VCaP (cell line): ENCODE results near the gene WDR93.

Experiments
- H3K27ac ChIP-seq: fragments of 450-650 bp; 2 replicates; pipeline ENCODE4 v1.5.1; 2017
- TF ChIP-seq, protein P1 (sequence below): fragments of 450-650 bp; conservative IDR thresholded peaks from 2 replicates; pipeline ENCODE4 v1.5.1; 2017; ENCODE audit warnings: mild to moderate bottlenecking, moderate library complexity

The WDR93 gene

DNA sequence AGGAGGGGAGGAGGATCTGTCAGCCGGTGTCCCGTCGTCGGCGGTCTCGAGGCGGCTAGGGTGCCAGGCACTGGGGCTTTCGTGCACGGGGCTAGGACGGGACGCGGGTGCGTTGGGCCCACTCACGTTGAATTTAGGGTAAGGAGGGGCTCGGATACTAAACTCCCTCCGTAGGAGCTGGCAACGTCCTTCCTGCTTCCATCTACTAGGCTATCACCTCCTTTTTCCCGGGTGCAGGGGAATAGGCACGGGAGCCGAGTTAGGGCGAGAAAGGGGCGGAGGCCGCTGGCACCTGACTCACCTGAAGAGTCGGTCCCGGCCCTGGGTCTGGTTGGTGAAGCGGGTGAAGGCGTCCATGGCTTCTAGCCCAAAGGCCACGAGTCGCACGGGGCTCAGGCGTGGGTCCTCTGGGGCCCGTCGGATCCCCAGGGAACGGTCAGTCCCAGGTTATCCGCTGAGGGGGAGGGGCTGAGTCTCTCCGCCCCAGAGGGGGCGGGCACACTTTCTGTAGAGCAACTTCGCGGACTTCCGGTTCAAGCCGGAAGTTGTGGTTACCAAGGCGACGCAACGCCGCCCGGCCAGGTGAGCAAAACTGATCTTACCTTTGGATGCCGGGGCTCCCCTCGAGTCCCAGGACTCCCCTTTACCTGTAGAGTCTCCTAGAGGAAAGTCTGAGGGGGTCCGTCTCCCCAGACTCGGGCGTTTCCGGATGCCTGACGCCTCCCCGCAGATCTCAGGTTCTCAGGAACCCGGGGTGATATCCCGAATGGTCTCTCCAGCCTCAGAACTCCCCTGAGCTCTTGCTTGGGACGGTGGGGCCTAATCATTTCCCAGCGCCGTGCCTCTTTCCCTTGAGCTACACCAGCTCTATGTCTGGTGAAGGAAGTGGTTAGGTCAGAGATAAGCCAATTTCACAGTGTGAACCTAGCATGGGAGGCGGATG, at the start of gene WDR93, which contains the start of gene PEX11A:
WDR93 (plus strand) TSS at position 536 of the 943 bp plus-strand sequence. CDS start 10,936 bp downstream, outside the sequence.
PEX11A (minus strand) TSS at position 479 of the 943 bp plus-strand sequence; CDS start at position 357, 122 bp downstream.
- TF ChIP-seq, protein P1, sequence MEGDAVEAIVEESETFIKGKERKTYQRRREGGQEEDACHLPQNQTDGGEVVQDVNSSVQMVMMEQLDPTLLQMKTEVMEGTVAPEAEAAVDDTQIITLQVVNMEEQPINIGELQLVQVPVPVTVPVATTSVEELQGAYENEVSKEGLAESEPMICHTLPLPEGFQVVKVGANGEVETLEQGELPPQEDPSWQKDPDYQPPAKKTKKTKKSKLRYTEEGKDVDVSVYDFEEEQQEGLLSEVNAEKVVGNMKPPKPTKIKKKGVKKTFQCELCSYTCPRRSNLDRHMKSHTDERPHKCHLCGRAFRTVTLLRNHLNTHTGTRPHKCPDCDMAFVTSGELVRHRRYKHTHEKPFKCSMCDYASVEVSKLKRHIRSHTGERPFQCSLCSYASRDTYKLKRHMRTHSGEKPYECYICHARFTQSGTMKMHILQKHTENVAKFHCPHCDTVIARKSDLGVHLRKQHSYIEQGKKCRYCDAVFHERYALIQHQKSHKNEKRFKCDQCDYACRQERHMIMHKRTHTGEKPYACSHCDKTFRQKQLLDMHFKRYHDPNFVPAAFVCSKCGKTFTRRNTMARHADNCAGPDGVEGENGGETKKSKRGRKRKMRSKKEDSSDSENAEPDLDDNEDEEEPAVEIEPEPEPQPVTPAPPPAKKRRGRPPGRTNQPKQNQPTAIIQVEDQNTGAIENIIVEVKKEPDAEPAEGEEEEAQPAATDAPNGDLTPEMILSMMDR, result no peak
- peak within 1 kb of the TSS; percentile 82 for H3K27ac ChIP-seq

DNA sequence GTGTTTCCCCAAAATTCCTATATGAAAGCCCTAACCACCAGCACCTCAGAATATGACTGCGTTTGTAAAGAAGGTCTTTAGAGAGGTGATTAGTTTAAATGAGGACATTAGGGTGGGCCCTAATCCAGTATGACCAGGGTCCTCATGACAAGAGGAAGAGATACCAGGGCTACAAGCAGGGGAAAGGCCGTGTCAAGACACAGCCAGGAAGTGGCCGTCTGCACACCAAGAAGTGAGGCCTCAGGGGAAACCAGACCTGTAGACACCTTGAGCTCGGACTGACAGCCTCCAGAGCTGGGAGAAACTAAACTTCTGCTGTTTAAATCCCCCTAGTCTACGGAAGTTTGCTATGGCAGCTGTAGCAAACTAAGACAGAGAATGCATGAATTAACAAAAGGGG, 49.6 kb upstream of the WDR93 start:
- no peak overlapping the region for H3K27ac ChIP-seq
- TF ChIP-seq, protein P1, result no peak

DNA sequence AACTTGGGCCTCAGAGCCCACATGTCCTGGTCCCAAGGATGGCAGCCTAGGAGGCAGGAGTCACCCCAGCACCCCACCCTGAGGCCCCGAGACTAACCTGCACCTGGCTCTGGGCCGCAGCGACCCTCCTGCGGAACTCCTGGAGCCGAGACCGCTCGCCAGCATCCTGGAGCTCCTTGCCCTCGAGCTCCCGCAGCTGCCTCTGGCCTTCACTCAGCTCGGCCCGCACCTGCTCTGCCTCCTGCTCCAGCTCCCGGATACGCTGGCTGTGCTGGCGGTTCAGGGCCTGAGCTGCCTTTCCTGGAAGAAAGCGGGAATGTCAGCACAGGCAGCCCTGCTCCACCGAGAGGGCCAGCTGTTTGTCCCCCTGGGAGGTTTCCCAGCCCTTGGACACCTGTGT, 48.5 kb upstream of the WDR93 start:
- no peak overlapping the region for H3K27ac ChIP-seq
- TF ChIP-seq, protein P1, result no peak

DNA sequence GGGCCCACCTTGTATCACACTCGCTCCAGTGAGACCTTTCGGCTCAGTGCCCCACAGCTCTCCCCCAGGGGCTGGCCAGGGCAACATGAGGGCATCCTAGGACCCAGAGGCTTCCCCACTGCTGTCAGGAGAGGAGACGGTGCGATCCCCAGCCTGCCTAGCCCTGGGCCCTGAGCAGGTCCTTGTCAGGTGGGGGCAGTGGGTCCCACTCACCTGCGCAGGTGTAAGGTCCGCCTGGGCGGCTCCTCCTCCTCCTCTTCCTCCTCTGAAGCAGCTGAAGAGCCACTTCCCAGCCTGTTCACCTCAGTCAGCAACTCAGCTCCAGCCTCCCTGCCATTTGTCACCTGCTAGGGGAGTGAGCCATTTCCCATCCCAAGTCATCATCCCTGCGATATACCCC, 44.9 kb upstream of the WDR93 start:
- H3K27ac ChIP-seq, result no peak overlapping the region
- TF ChIP-seq, protein P1, result no peak

DNA sequence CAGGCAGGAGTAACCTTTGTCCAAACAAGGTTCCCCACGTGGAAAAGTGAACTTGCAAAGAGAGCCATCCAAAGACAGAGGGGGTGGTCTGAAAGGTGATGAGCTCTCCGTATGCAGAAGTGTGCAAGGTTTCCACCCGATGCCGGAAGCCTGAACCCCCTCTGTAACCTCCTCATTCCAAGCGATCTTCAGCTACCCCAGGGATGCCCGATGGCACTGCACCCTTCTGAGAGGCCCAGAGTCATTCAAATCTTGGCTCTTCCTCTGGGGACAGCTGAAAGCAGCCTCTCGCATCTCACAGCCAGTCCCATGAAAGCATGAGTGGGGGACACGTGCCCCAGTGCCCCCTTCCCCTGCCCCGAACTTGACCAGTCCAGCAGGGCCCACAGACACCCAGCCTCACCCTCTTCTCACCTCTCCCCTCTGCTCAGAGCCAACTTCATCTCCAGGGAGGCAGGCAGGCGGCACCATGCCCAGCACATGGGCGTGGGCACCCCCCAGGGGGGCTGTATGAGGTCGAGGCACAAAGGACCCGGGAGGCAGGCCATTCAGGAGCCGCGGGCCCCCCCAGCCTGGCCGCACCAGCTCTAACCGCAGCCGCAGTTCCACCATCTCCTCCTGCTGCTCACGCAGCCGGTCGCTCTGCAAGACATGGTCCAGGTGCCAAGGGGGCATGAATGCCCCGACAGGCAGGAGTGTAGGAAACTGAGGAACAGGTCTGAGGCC, 44.0 kb upstream of the WDR93 start:
- TF ChIP-seq, protein P1, result no peak
- H3K27ac ChIP-seq, result no peak overlapping the region; the same call in 1 of the 2 replicates

DNA sequence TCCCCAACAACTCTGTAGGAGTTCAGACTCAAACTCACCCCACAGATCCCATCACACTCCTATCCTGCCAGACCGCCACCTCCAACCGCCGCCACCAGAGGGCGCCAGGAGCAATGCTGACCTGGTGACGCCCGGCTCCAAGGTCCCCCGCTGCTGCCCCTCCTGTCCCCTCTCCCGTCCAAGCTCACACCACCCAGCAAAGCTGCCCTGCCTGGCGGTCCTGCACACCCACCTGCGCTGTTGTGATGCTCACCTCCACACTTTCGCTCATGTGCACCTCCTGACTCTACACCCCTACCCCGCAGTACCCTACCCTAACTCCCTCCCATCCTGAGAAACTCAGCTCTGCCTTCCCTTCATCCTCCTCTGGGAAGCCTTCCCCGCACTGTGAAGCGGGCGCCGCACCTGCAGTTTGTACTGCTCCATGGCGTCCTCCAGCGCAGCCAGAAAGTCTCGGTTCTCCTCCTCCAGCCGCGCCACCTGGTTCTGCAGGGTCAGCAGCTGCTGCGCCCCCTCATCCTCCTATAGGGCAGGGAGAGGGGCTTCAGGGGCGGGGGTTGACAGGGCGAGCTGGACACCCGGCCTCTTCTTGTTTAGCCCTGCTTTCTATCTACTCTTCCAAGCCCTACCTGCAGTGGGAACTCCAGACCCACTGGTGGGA, 43.3 kb upstream of the WDR93 start:
- peak overlapping the region; percentile 17; the same call in 1 of the 2 replicates for H3K27ac ChIP-seq

More for the DNA sequence above, 43.3 kb upstream of the WDR93 start:
- TF ChIP-seq, protein P1, result peak; percentile 99
